ENCODE results near the gene MANBA.
A peak's percentile ranks its signal among the peaks of the same experiment; 100 is the strongest.
"Not testable (repeated sequence)": the region's sequence is repeated elsewhere in the genome, so short reads cannot be mapped to it uniquely, and the experiment has no call there.

The MANBA gene

GRCh38 chr4:102730968-102731533, 29.7 kb downstream of the MANBA start:
- Histone ChIP-seq H3K4me1 (ENCODE audit: insufficient read depth, low read length, poor library complexity, severe bottlenecking) (peaks cover 15% of the 10 kb centered on the region), H4K20me1 (ENCODE audit: insufficient read depth, low read length, poor library complexity, severe bottlenecking) (no peaks in the 10 kb centered on the region), H3K27me3 (ENCODE audit: insufficient read depth, low read length, poor library complexity, severe bottlenecking) (no peaks in the 10 kb centered on the region), H3K9me2 (replicated peaks; ENCODE audit: low read depth, low read length) (no peaks in the 10 kb centered on the region), H3K79me2 (ENCODE audit: insufficient read depth, low read length) (peaks cover 7% of the 10 kb centered on the region), H3K9me3 (ENCODE audit: insufficient read depth, low read depth, low read length) (peaks cover 6% of the 10 kb centered on the region; the same call in 1 of the 2 replicates), H3K4me3 (ENCODE audit: low read length, poor library complexity, severe bottlenecking) (no peak overlapping the region), H3K9ac (ENCODE audit: low read depth, low read length, poor library complexity, severe bottlenecking) (no peak overlapping the region), H3K36me3 (ENCODE audit: insufficient read depth, low read length) (peaks cover 3% of the 10 kb centered on the region; the same call in 1 of the 2 replicates), H2AFZ (ENCODE audit: low read length) (no peak overlapping the region), H3K4me2 (ENCODE audit: low read depth, low read length, poor library complexity, severe bottlenecking) (no peak overlapping the region), H3F3A (ENCODE audit: low read depth) (no peaks in the 10 kb centered on the region)
- TF ChIP-seq EZH2phosphoT487 (IDR thresholded peaks at IDR 0.05; ENCODE audit: borderline replicate concordance) (no peak), CTCF (conservative IDR thresholded peaks at IDR 0.05; ENCODE audit: low read length) (peak; percentile 56)

GRCh38 chr4:102729486-102729885, 31.3 kb downstream of the MANBA start:
- H3K4me3 ChIP-seq (ENCODE audit: low read length, poor library complexity, severe bottlenecking); H3K79me2 ChIP-seq (ENCODE audit: insufficient read depth, low read length); H3K9me2 ChIP-seq (replicated peaks; ENCODE audit: low read depth, low read length): not testable (repeated sequence)

GRCh38 chr4:102726919-102727318, 33.8 kb downstream of the MANBA start:
- H3K79me2 ChIP-seq (ENCODE audit: insufficient read depth, low read length); H3K9me2 ChIP-seq (replicated peaks; ENCODE audit: low read depth, low read length); H4K20me1 ChIP-seq (ENCODE audit: insufficient read depth, low read length, poor library complexity, severe bottlenecking); H3K27me3 ChIP-seq (ENCODE audit: insufficient read depth, low read length, poor library complexity, severe bottlenecking); H3K4me2 ChIP-seq (ENCODE audit: low read depth, low read length, poor library complexity, severe bottlenecking); H3K36me3 ChIP-seq (ENCODE audit: insufficient read depth, low read length); H3K4me1 ChIP-seq (ENCODE audit: insufficient read depth, low read length, poor library complexity, severe bottlenecking); H3K9ac ChIP-seq (ENCODE audit: low read depth, low read length, poor library complexity, severe bottlenecking); H2AFZ ChIP-seq (ENCODE audit: low read length); H3K9me3 ChIP-seq (ENCODE audit: insufficient read depth, low read depth, low read length); H3F3A ChIP-seq (ENCODE audit: low read depth); H3K4me3 ChIP-seq (ENCODE audit: low read length, poor library complexity, severe bottlenecking): not testable (repeated sequence)

More at GRCh38 chr4:102729486-102729885, 31.3 kb downstream of the MANBA start:
- H3K27me3 ChIP-seq (ENCODE audit: insufficient read depth, low read length, poor library complexity, severe bottlenecking); H3K4me2 ChIP-seq (ENCODE audit: low read depth, low read length, poor library complexity, severe bottlenecking); H4K20me1 ChIP-seq (ENCODE audit: insufficient read depth, low read length, poor library complexity, severe bottlenecking); H3K9ac ChIP-seq (ENCODE audit: low read depth, low read length, poor library complexity, severe bottlenecking); H2AFZ ChIP-seq (ENCODE audit: low read length); H3K36me3 ChIP-seq (ENCODE audit: insufficient read depth, low read length); H3F3A ChIP-seq (ENCODE audit: low read depth); H3K4me1 ChIP-seq (ENCODE audit: insufficient read depth, low read length, poor library complexity, severe bottlenecking); H3K9me3 ChIP-seq (ENCODE audit: insufficient read depth, low read depth, low read length): not testable (repeated sequence)

- no peaks in the 10 kb centered on the region for H3K4me1 ChIP-seq (ENCODE audit: insufficient read depth, low read length, poor library complexity, severe bottlenecking)
- TF ChIP-seq EZH2phosphoT487 (IDR thresholded peaks at IDR 0.05; ENCODE audit: borderline replicate concordance) (no peak), CTCF (conservative IDR thresholded peaks at IDR 0.05; ENCODE audit: low read length) (no peak)
- peaks cover 7% of the 10 kb centered on the region; the same call in 1 of the 2 replicates for H3K36me3 ChIP-seq (ENCODE audit: insufficient read depth, low read length)
- no peak overlapping the region for H2AFZ ChIP-seq (ENCODE audit: low read length)
- H3K4me2 ChIP-seq (ENCODE audit: low read depth, low read length, poor library complexity, severe bottlenecking), result no peak overlapping the region
- no peaks in the 10 kb centered on the region for H3K79me2 ChIP-seq (ENCODE audit: insufficient read depth, low read length)
- no peaks in the 10 kb centered on the region for H3K27me3 ChIP-seq (ENCODE audit: insufficient read depth, low read length, poor library complexity, severe bottlenecking)
- peaks cover 6% of the 10 kb centered on the region; the same call in 1 of the 2 replicates for H3K9me3 ChIP-seq (ENCODE audit: insufficient read depth, low read depth, low read length)
- no peaks in the 10 kb centered on the region for H3K9me2 ChIP-seq (replicated peaks; ENCODE audit: low read depth, low read length)
- no peak overlapping the region for H3K4me3 ChIP-seq (ENCODE audit: low read length, poor library complexity, severe bottlenecking)
- H3K9ac ChIP-seq (ENCODE audit: low read depth, low read length, poor library complexity, severe bottlenecking), result no peak overlapping the region
- H3F3A ChIP-seq (ENCODE audit: low read depth), result no peaks in the 10 kb centered on the region
- H4K20me1 ChIP-seq (ENCODE audit: insufficient read depth, low read length, poor library complexity, severe bottlenecking), result no peaks in the 10 kb centered on the region
Observed at GRCh38 chr4:102726068-102726467, 34.7 kb downstream of the MANBA start.

Data from Loucy (cell line).